Testis (tissue), 3 donors: ENCODE results near the gene ATP1B1. TPM values are rescaled to one million over a fixed set of nuclear protein-coding genes. Genes with fewer than 3 reads are reported as not detected.

Experiments
- DNase-seq: peaks from one replicate; pipeline ENCODE4 v3.0.0-alpha.2; 2019
- H3K27ac ChIP-seq, 2 donors: fragments of 200-600 bp; sonication (generic); one replicate each; pipeline ENCODE4 v1.5.1; 2019
- H3K27me3 ChIP-seq: fragments of 200-600 bp; sonication (generic); one replicate; pipeline ENCODE4 v1.5.1; 2019
- H3K36me3 ChIP-seq: fragments of 200-600 bp; sonication (generic); one replicate; pipeline ENCODE4 v1.5.1; 2017; ENCODE audit warnings: low read depth; ENCODE audit errors: missing control alignments
- H3K4me1 ChIP-seq: fragments of 200-600 bp; sonication (generic); one replicate; pipeline ENCODE4 v1.5.1; 2019
- H3K4me3 ChIP-seq, 2 donors: fragments of 200-600 bp; sonication (generic); one replicate each; pipeline ENCODE4 v1.5.1; 2017 to 2019
- H3K9me3 ChIP-seq: fragments of 200-600 bp; sonication (generic); one replicate; pipeline ENCODE4 v1.5.1; 2017
- CTCF ChIP-seq, 3 experiments: fragments of 450-650 bp in 2 of 3; fragments of 200-600 bp in 1 of 3; sonication (generic) in 1 of 3; IDR thresholded peaks; one replicate each; pipeline ENCODE4 v1.5.1; 2016 to 2019; ENCODE audit warnings: antibody characterized with exemption in 3 of 3, mild to moderate bottlenecking in 2 of 3, moderate library complexity in 1 of 3
- POLR2A ChIP-seq: fragments of 450-650 bp; IDR thresholded peaks from one replicate; pipeline ENCODE4 v1.6.1; 2017; ENCODE audit warnings: antibody characterized with exemption, mild to moderate bottlenecking, moderate library complexity
- WGBS, 2 donors: methylation state at CpG; one replicate each; pipeline ENCODE4 v1.1.5; 2018; 5-methylcytosine and 5-hydroxymethylcytosine counted together
- intact Hi-C: fragments of 100-400 bp; cut with DNase I; formaldehyde crosslinking; loops from one replicate; pipeline ENCODE4 v1.15.1; 2023; ENCODE audit warnings: low total_unique reads
- polyA plus RNA-seq: library from polyadenylated mRNA; stranded (reverse); fragments of 350-450 nt; fragmentation: Illumina TruSeq; extraction: RNeasy Lipid Tissue Mini Kit (QIAGEN cat#74804); gene quantifications from one replicate; pipeline ENCODE4 v1.2.3, GENCODE V29; 2014; ENCODE audit warnings: low read depth, low replicate concordance; ENCODE audit not compliant: insufficient read depth
- total RNA-seq, 2 donors: library from RNA; depleted of rRNA; stranded (reverse); fragments of >200 nt; gene quantifications; one replicate each; pipeline ENCODE4 v1.2.3, GENCODE V29; 2016

ATP1B1 gene
- total and polyA plus RNA-seq, 3 donors from 2014 or later: 98.3 to 160 (median 131) TPM

- peak overlapping the region; percentile 95 to 99 for H3K4me3 ChIP-seq
- H3K9me3 ChIP-seq: no peaks in the 10 kb centered on the region
- peak; percentile 55 for DNase-seq
- peak overlapping the region; percentile 78 to 95 for H3K27ac ChIP-seq
- intact Hi-C loops: no loop called here
- H3K27me3 ChIP-seq: no peaks in the 10 kb centered on the region
- TF ChIP-seq POLR2A (no peak), CTCF (IDR thresholded peaks at IDR 0.05) (peak; percentile 2 to 33 (median 26))
- H3K36me3 ChIP-seq: no peaks in the 10 kb centered on the region
- WGBS, 2 donors: 37 to 38% methylated on average over 10 of the region's 10 CpGs
- peaks cover 49% of the 10 kb centered on the region for H3K4me1 ChIP-seq
These were observed 2.5 kb downstream of the ATP1B1 start for GRCh38 chr1:169108863-169109560.

DNA sequence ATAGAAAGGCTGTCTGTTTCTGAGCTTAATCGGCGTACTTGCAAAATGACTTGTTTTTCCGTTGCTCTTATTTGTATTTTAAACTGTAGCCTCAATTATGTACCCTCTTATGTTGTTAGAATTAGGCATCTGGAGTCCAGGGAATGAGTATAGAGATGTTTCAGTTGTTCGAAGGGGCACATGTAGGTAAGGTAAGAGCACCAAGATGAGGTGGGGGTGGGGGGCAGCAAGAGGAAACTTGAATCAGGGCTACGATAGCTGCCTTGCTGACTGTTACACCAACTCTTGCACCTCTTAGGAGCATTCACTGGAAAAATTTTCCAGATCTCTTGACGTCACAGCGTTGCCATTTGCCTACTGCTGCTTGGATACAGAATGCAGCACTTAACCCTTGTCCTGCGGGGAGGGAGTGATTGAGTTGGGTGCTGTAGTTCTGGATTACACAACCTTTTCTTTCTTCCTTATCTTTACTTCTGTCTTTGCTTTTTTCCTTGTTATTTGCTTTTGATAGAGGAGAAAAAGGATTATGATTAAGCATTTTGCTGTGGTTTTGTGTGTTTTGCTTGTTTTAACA, 3.2 kb downstream of the ATP1B1 start:
- H3K4me3 ChIP-seq: peak overlapping the region in 1 of 2 donors; percentile 99
- H3K4me1 ChIP-seq: peaks cover 47% of the 10 kb centered on the region
- H3K27ac ChIP-seq: peak overlapping the region; percentile 78 to 95
- H3K36me3 ChIP-seq: no peaks in the 10 kb centered on the region
- TF ChIP-seq CTCF (IDR thresholded peaks at IDR 0.05) (no peak), POLR2A (no peak)
- 28 to 30% methylated on average over 8 of the region's 8 CpGs for WGBS, 2 donors
- no peaks in the 10 kb centered on the region for H3K9me3 ChIP-seq
- DNase-seq: peak; percentile 81
- intact Hi-C loops: no loop called here
- H3K27me3 ChIP-seq: no peaks in the 10 kb centered on the region

DNA sequence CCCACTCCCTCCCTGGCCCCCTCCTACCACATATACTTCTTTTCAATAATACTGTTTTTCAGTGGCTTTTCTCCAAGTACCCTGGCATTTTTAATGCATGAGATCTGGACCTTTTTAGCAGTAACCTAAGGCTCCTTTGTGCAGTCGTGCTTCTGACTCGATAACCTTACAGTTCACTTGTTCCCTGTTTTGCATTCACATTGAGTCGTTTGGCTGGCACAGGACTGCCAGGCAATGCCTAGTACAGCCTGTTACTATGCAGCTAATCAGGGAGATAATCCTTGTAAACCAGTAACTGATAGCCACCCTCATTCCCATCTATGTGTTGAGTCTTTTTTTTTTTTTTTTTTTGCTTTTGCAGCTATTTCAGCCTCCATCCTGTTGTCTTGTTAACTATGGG, 3.7 kb downstream of the ATP1B1 start:
- intact Hi-C loops: no loop called here
- TF ChIP-seq POLR2A (no peak), CTCF (IDR thresholded peaks at IDR 0.05) (no peak)
- Histone ChIP-seq H3K27me3 (no peaks in the 10 kb centered on the region), H3K4me1 (peaks cover 41% of the 10 kb centered on the region), H3K9me3 (no peaks in the 10 kb centered on the region), H3K4me3 (peak overlapping the region in 1 of 2 donors; percentile 99), H3K27ac (peak overlapping the region; percentile 78 to 95), H3K36me3 (no peaks in the 10 kb centered on the region)
- 31 to 39% methylated on average over 3 of the region's 3 CpGs for WGBS, 2 donors
- DNase-seq: no peak

DNA sequence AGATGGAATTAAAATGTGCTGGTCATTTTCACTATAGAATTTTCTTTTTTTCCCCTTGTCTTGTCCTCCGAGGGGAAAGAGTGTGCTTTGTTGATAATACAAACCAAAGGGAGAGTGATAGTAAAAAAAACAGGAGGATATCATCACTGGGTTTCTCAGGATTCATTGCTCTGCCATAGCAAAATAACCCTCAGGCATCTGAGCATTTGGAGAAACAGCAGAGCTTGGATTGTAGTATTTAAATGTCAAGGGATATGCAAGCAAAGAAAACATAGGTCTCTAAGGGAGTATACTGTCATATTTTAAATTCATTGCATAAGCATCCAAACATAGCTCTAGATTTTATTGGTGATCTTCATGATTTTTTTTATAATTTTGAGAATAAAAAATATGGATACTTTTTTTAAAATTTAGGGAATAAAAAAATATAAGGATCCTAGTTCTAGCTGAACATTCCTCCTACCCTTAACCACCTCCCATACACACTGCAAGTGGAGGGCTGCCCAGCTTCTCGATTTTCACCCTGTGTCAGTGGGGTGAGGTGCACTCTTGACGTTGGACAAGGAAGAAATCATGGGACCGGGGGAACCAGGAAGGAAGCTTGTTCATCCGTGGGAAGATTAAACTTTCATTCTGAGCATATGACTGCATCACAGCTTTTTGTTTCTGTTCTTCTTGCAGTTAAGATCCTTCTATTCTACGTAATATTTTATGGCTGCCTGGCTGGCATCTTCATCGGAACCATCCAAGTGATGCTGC, 4.4 kb downstream of the ATP1B1 start:
- no peaks in the 10 kb centered on the region for H3K36me3 ChIP-seq
- peaks cover 42% of the 10 kb centered on the region for H3K4me1 ChIP-seq
- H3K9me3 ChIP-seq: no peaks in the 10 kb centered on the region
- no peak for DNase-seq
- H3K27me3 ChIP-seq: no peaks in the 10 kb centered on the region
- peak overlapping the region; percentile 78 to 95 for H3K27ac ChIP-seq
- 53 to 59% methylated on average over 7 of the region's 7 CpGs for whole genome bisulfite sequencing, 2 donors
- TF ChIP-seq CTCF (IDR thresholded peaks at IDR 0.05) (no peak), POLR2A (no peak)
- intact Hi-C loops: no loop called here
- no peak overlapping the region for H3K4me3 ChIP-seq
